AG04450 (cell line): Measurements from ENCODE around the gene IFT122. TPM values are rescaled to one million over a fixed set of nuclear protein-coding genes. Genes with fewer than 3 reads are reported as not detected.

ENCODE experiments used
- CTCF ChIA-PET: fragments of 300-600, 350-600 bp; formaldehyde crosslinking; extraction: SDS; loops from one replicate; lab custom pipeline; 2022; ENCODE audit warnings: antibody characterized with exemption, inconsistent platforms; lab: Charles Lee
- POLR2A ChIA-PET: fragments of 350-600 bp; formaldehyde crosslinking; extraction: SDS; loops from one replicate; lab custom pipeline; 2021; ENCODE audit warnings: antibody characterized with exemption, inconsistent platforms; lab: Yijun Ruan, JAX
- DNase-seq: peaks from one replicate; pipeline ENCODE4 v3.0.0-alpha.2; 2011; ENCODE audit warnings: low read depth, low spot score
- H3K27ac ChIP-seq: one replicate; pipeline ENCODE4 v1.5.1; 2012; ENCODE audit warnings: low read depth, low read length, control low read depth
- H3K27me3 ChIP-seq: one replicate; pipeline ENCODE4 v1.6.0; 2012; ENCODE audit warnings: low read length; ENCODE audit not compliant: control insufficient read depth, insufficient read depth
- H3K4me3 ChIP-seq: 2 replicates; pipeline ENCODE4 v1.5.1; 2011; ENCODE audit warnings: mild to moderate bottlenecking, low read depth, low read length, control low read depth
- H3K9me3 ChIP-seq: 2 replicates; pipeline ENCODE4 v1.5.1; 2012; ENCODE audit warnings: low read length; ENCODE audit not compliant: control insufficient read depth, insufficient read depth
- CTCF ChIP-seq: IDR thresholded peaks from 2 replicates; pipeline ENCODE4 v1.5.1; 2011; ENCODE audit warnings: low read depth, low read length, control low read depth, inconsistent platforms
- polyA plus RNA-seq: library from polyadenylated mRNA; depleted of rRNA; stranded (reverse); fragments of >200 nt; gene quantifications from 2 replicates; pipeline ENCODE4 v1.2.3, GENCODE V29; 2011

IFT122 gene
- polyA plus RNA-seq, 1 experiment = 14.3 TPM

DNA sequence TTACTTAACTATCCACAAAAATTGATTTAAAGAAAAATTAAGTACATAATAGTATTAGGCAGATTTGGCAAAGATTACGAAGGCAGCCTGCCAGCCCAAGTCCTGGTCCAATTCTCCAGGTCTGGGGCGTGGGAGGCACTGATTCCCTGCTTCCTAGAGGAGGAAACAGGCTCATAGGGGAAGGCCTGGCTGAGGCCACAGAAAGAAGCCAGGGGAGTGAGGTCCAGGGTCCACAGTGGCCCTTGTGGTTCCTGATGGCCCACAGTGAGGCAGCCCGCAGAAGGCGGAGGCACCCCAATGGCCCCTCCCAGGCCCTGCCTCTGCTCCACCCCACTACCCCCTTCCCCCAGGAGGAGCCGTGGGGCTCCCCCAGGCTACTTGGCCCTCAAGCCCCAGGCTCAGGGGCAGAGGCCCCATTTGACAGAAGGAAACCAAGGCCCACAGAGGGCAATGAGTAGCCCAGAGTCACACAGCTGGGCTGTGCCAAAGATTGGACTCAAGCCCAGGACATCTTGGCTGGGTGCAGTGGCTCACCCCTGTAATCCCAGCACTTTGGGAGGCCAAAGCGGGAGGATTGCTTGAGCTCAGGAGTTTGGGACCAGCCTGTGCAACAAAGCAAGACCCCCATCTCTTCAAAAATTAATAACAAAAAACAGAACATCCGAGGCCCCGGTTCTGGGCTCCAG, 124.0 kb downstream of the IFT122 start:
- POLR2A ChIA-PET = interaction anchor here (0.6 kb wide), 1 partner anchor 27 kb away, joined by 3 read pairs; no protein-coding TSS in a partner anchor
- DNase-seq = no peak
- TF ChIP-seq CTCF = no peak
- Histone ChIP-seq H3K4me3 (no peak overlapping the region), H3K9me3 (no peaks in the 10 kb centered on the region; the same call in 1 of the 2 replicates), H3K27ac (no peak overlapping the region), H3K27me3 (no peaks in the 10 kb centered on the region)
- CTCF ChIA-PET = no interaction called here

GRCh38 chr3:129564981-129565644, 125.1 kb downstream of the IFT122 start:
- POLR2A ChIA-PET = no interaction called here
- no peaks in the 10 kb centered on the region; the same call in 1 of the 2 replicates for H3K9me3 ChIP-seq
- TF ChIP-seq CTCF = no peak
- no peak overlapping the region for H3K27ac ChIP-seq
- no peak for DNase-seq
- CTCF ChIA-PET = interaction anchor here (2.4 kb wide), 1 partner anchor 75 kb away, joined by 9 read pairs; no protein-coding TSS in a partner anchor
- H3K4me3 ChIP-seq = no peak overlapping the region
- no peaks in the 10 kb centered on the region for H3K27me3 ChIP-seq

DNA sequence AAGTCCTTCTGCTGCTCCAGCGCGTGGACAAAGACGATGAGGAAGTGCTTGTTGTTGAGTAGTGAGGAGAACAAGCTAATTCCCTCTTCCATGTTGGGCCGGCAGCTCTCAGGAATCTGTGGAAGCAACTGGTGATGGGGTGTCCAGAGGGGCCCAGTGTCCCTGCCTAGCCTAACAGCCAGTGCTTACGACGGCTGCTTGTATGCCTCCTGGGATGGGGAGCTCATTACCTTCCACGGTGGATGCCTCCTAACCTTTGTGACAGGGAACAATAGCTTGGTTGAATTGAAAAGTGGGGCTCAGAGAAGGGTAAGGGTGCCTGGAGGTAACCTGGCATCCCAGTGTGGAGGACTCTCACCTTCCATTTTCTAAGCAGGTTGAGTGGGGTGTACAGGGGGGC, 125.9 kb downstream of the IFT122 start:
- TF ChIP-seq CTCF = no peak
- no peaks in the 10 kb centered on the region; the same call in 1 of the 2 replicates for H3K9me3 ChIP-seq
- POLR2A ChIA-PET = no interaction called here
- CTCF ChIA-PET = interaction anchor here (2.4 kb wide), 1 partner anchor 76 kb away, joined by 9 read pairs; no protein-coding TSS in a partner anchor
- H3K4me3 ChIP-seq = no peak overlapping the region
- no peak for DNase-seq
- no peak overlapping the region for H3K27ac ChIP-seq
- H3K27me3 ChIP-seq = no peaks in the 10 kb centered on the region

GRCh38 chr3:129567176-129567705, 127.2 kb downstream of the IFT122 start:
- ChIA-PET CTCF (interaction anchor here (2.4 kb wide), 1 partner anchor 77 kb away, joined by 9 read pairs; no protein-coding TSS in a partner anchor), POLR2A (interaction anchor here (0.6 to 0.8 kb wide), 2 partner anchors 33 to 195 kb away, joined by 3 to 4 read pairs; no protein-coding TSS in a partner anchor)
- no peak for TF ChIP-seq CTCF
- no peaks in the 10 kb centered on the region; the same call in 1 of the 2 replicates for H3K9me3 ChIP-seq
- no peak overlapping the region for H3K27ac ChIP-seq
- no peaks in the 10 kb centered on the region for H3K27me3 ChIP-seq
- no peak for DNase-seq
- no peak overlapping the region for H3K4me3 ChIP-seq
